Pancreas (tissue), 10 donors: Measurements from ENCODE around the gene RNF5. TPM values are rescaled to one million over a fixed set of nuclear protein-coding genes. Genes with fewer than 3 reads are reported as not detected.
"Not testable (repeated sequence)": the region's sequence is repeated elsewhere in the genome, so short reads cannot be mapped to it uniquely, and the experiment has no call there.

Source experiments
- ATAC-seq, 4 donors: fragments of 200-7000 bp; cut with Tn5 transposase; one replicate each; pipeline versions ENCODE4 v1.8.0 to v1.9.1; 2020; ENCODE audit warnings: mild to moderate bottlenecking in 4 of 4, moderate library complexity in 4 of 4
- DNase-seq, 6 donors: peaks; one replicate each; pipeline ENCODE4 v3.0.0-alpha.2; 2020
- FAIRE-seq: peaks from 2 replicates; lab custom pipeline; 2012; peaks lifted over from hg19 to GRCh38; lab: Jason Lieb, UNC
- H3K27ac ChIP-seq, 4 donors: fragments of 200-600 bp; sonication (generic); 1 replicate in 3 of 4; 2 replicates in 1 of 4; pipeline versions ENCODE4 v1.5.0 to v1.8.0; 2020
- H3K27me3 ChIP-seq, 4 donors: fragments of 200-600 bp; one replicate each; pipeline ENCODE4 v1.8.0; 2021
- H3K36me3 ChIP-seq, 3 donors: fragments of 200-600 bp; sonication (generic) in 1 of 3; one replicate each; pipeline versions ENCODE4 v1.5.0 to v1.8.0; 2020 to 2021
- H3K4me1 ChIP-seq, 3 donors: fragments of 200-600 bp; one replicate each; pipeline ENCODE4 v1.8.0; 2021
- H3K4me3 ChIP-seq, 4 donors: fragments of 200-600 bp; sonication (generic) in 2 of 4; one replicate each; pipeline versions ENCODE4 v1.5.0 to v1.8.0; 2020 to 2021
- H3K9me3 ChIP-seq, 4 donors: fragments of 200-600 bp; one replicate each; pipeline ENCODE4 v1.8.0; 2021
- CTCF ChIP-seq, 4 donors: fragments of 200-600 bp; sonication (generic) in 3 of 4; IDR thresholded peaks; one replicate each; pipeline versions ENCODE4 v1.5.0 to v1.8.0; 2021; ENCODE audit warnings: antibody characterized with exemption in 4 of 4
- WGBS, 2 donors: extraction: QIAGEN DNeasy Blood & Tissue Kit; methylation state at CpG; one replicate each; pipeline ENCODE4 v1.1.7; 2013; 5-methylcytosine and 5-hydroxymethylcytosine counted together
- intact Hi-C, 3 donors: fragments of 100-400 bp; cut with DNase I; formaldehyde crosslinking; loops; one replicate each; pipeline versions ENCODE4 v1.11.1 to v1.14.2; 2022
- polyA plus RNA-seq, 2 donors: library from polyadenylated mRNA; stranded (reverse); fragments of 200-250 nt; gene quantifications; one replicate each; pipeline ENCODE4 v1.2.3, GENCODE V29; 2013
- total RNA-seq, 6 donors: library from RNA; stranded (reverse); fragmentation: NEBNext Ultra II Directional in 4 of 6; extraction: Animal tissue kit (Norgen Biotek cat#: 25700) in 4 of 6; gene quantifications; one replicate each; pipeline versions ENCODE4 v1.2.1 to v1.2.4, GENCODE V29; 2021 to 2023
- donor health status: healthy with polysubstance abuse.
- donor health status: DM: no; HTN: no; CAD: no; lungs with moderate emphysema.
- donor health status: DM: no; HTN: no; CAD: no.
- donor health status: control.
- donor health status: control.
- donor health status: Bipolar disorder and iron deficiency.
- donor health status: DM: yes; HTN: yes; CAD: no.
- donor health status: DM: no; HTN: no; CAD: no.
- donor health status: DM: no; HTN: no; CAD: no.
- donor health status: DM: yes; HTN: yes; CAD: no.

RNF5 gene
- total and polyA plus RNA-seq, 8 donors: 16.1 to 41.4 (median 25.8) TPM

DNA sequence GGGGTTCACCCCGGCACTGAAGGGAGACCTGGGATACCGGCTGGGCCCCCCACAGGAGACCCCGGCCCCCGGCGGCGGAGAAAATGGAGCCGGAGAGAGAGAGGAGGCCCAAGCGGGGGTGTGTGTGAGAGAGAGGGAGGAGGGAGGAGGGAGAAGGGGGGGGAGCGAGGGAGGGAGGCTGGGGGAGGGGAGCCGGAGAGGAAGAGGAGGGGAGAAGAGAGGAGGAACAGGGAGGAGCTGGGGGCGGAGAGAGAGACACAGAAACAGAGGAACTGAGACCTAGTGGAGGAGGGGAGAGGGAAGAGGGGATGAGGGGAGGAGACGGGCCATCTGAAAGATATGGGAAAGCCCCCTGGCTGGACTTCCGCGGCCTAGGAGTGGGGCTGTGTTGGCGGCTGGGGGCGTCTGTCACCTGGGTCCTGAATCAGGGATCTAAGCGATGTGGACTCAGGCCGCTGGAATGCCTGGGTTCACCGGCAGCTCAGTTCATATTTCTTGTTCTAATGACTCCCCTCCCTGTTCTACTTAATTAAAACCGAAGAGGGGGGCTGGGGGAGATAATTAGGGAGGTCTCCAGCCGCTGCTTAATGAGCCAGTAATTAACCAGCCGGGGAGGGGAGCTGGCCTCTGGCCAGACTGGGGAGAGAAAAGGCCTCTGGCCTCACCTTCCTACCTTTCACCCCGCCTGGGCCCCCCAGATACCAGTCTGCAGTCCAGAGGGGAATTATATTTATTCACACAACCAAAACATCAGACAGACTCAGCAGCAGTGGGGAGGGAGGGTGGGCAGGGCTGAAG lies 12.0 kb downstream of the RNF5 start, which contains the start of gene PBX2:
Gene PBX2 (minus strand): TSS at position 149 of the 798 bp plus-strand sequence. CDS start 287 bp downstream, outside the sequence.
- peak; percentile 76 to 95 (median 88) for DNase-seq
- no peak for FAIRE-seq
- WGBS, 2 donors: 1 to 2% methylated on average over 19 to 23 of the region's 23 CpGs
- peak; percentile 82 to 88 (median 87) for ATAC-seq
- intact Hi-C loops: no loop called here
- H3K4me3 ChIP-seq: peak within 1 kb of the TSS; percentile 42 to 71 (median 52)
- no peaks in the 10 kb centered on the region for H3K9me3 ChIP-seq
- H3K27ac ChIP-seq: peak within 1 kb of the TSS; percentile 70 to 92 (median 73)
- H3K4me1 ChIP-seq: peaks cover 0 to 11% (median 6%) of the 10 kb centered on the region in 3 donors
- no peaks in the 10 kb centered on the region for H3K36me3 ChIP-seq
- no peaks in the 10 kb centered on the region for H3K27me3 ChIP-seq
- no peak for TF ChIP-seq CTCF (IDR thresholded peaks at IDR 0.05)

- 76 to 82% methylated on average over 8 of the region's 8 CpGs for WGBS, 2 donors
- intact Hi-C loops: no loop called here
- DNase-seq: peak in 1 of 6 donors; percentile 43
- H3K27ac ChIP-seq: peak overlapping the region; percentile 70 to 92 (median 73)
- no peak for TF ChIP-seq CTCF (IDR thresholded peaks at IDR 0.05)
- H3K27me3 ChIP-seq: no peaks in the 10 kb centered on the region
- FAIRE-seq: no peak
- H3K4me1 ChIP-seq: peaks cover 0 to 11% (median 6%) of the 10 kb centered on the region in 3 donors
- no peaks in the 10 kb centered on the region for H3K9me3 ChIP-seq
- peak overlapping the region in 2 of 4 donors; percentile 56 to 71 for H3K4me3 ChIP-seq
- H3K36me3 ChIP-seq: no peaks in the 10 kb centered on the region
- no peak for ATAC-seq
Measured at GRCh38 chr6:32190911-32191677, 12.9 kb downstream of the RNF5 start.

DNA sequence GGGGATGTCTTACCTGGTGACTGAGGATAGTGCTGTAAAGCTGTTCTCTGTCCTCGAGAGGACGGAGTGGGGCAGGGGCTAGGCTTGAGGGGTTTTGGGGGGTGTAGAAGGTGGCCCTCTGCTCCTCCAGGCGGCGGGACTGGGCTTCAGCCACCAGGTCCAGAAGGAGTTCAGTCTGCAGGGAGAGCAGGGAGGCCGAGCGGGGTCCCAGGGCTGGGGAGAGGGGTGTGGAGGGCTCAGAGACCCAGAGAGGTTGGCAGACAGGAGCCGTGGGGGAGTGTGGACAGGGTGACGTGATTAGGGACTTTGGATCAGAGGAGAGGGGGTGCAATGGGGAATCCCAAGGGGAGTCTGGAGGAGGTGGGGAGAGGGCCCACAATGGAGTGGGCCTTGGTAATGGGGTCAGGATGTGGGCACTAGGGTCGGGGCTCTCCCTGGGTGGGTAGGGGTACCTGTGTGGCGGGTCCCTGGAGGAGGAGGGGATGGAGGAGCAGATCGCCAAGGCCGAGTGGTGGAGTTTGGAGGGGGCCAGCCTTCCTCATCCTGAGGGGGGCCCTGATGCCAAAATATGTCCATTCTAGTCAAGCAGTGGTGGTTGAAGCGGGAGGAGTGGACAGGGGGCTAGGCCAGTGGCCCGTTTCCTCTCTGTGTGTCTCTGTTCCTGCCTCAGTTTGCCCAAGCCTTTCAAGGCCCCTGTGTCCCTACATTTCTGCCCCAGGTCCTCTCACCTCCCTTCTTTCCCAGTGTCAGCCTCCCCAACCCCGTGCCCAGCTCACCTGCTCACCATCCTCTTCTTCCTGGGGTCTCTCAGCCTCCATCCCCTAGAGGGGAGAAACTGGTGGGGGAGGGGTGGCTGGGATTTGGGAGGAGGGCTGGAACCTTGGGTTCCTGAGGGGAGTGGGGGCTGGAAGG lies 13.7 kb downstream of the RNF5 start:
- H3K36me3 ChIP-seq: no peaks in the 10 kb centered on the region
- FAIRE-seq: no peak
- peak overlapping the region in 1 of 4 donors; percentile 71 for H3K4me3 ChIP-seq
- DNase-seq: peak in 3 of 6 donors; percentile 38 to 69 (median 46)
- TF ChIP-seq CTCF (IDR thresholded peaks at IDR 0.05): no peak
- H3K27ac ChIP-seq: peak overlapping the region in 2 of 4 donors; percentile 71 to 92
- no peak for ATAC-seq
- H3K27me3 ChIP-seq: no peaks in the 10 kb centered on the region
- WGBS, 2 donors: 69 to 76% methylated on average over 13 to 15 of the region's 15 CpGs
- intact Hi-C loops: no loop called here
- peaks cover 0 to 14% (median 6%) of the 10 kb centered on the region in 3 donors for H3K4me1 ChIP-seq
- H3K9me3 ChIP-seq: no peaks in the 10 kb centered on the region

DNA sequence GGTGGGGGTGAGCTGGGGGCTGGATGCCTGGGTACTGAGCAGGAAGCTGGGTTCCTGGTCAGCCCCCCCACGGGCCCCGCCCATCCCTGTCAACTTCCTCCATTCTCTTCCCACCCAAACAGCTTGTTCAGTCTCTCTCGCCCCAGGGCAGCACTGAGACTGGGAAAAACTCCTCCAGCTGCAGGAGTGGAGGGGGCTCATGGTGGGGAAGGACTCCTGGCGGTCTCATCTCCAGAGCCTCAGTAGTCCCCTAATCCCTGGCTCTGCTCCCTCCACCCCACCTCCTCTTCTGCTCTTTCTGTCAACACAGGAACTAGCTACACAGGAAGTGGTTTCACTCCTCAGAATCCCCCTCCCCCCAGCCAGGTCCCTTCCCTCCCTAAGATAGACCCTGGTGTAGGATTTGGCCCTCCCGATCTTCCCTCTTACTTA lies 14.4 kb downstream of the RNF5 start, which contains the start of gene GPSM3:
Gene GPSM3 (minus strand): TSS at position 36 of the 432 bp plus-strand sequence. CDS start 130 bp downstream, outside the sequence.
- Histone ChIP-seq H3K9me3 (no peaks in the 10 kb centered on the region), H3K4me3 (peak within 1 kb of the TSS in 1 of 4 donors; percentile 71), H3K27me3 (no peaks in the 10 kb centered on the region), H3K27ac (peak within 1 kb of the TSS in 2 of 4 donors; percentile 71 to 92), H3K36me3 (no peaks in the 10 kb centered on the region), H3K4me1 (peaks cover 0 to 18% (median 6%) of the 10 kb centered on the region in 3 donors)
- peak in 1 of 6 donors; percentile 54 for DNase-seq
- 49 to 56% methylated on average over 4 to 5 of the region's 5 CpGs for WGBS, 2 donors
- no peak for FAIRE-seq
- intact Hi-C loops: no loop called here
- no peak for ATAC-seq
- no peak for TF ChIP-seq CTCF (IDR thresholded peaks at IDR 0.05)

- Histone ChIP-seq H3K4me3 (peak overlapping the region in 1 of 4 donors; percentile 71), H3K4me1 (peaks cover 0 to 18% (median 6%) of the 10 kb centered on the region in 3 donors), H3K27ac (peak overlapping the region in 2 of 4 donors; percentile 44 to 92)
- H3K9me3 ChIP-seq, H3K36me3 ChIP-seq, intact Hi-C loops, H3K27me3 ChIP-seq, ATAC-seq, FAIRE-seq: not testable (repeated sequence)
- DNase-seq: peak in 1 of 6 donors; percentile 11
- WGBS, 2 donors: 76 to 88% methylated on average over 13 of the region's 13 CpGs
Measured at GRCh38 chr6:32193096-32193495, 14.9 kb downstream of the RNF5 start.
